Nephron progenitor cell (in vitro differentiated cells): ENCODE measurements around the gene PDE8A.

Source experiments
- DNase-seq: peaks from one replicate; pipeline ENCODE4 v3.0.0; 2021
- H3K27ac Mint-ChIP-seq: 2 replicates; pipeline ENCODE4 v1.8.0; 2021; ENCODE audit warnings: mild to moderate bottlenecking, moderate library complexity, mixed read lengths
- H3K27me3 Mint-ChIP-seq: 2 replicates; pipeline ENCODE4 v1.8.0; 2021; ENCODE audit warnings: mild to moderate bottlenecking, low read depth, mixed read lengths; ENCODE audit not compliant: poor library complexity
- H3K36me3 Mint-ChIP-seq: 2 replicates; pipeline ENCODE4 v1.8.0; 2021; ENCODE audit warnings: low read depth, mixed read lengths
- H3K4me1 Mint-ChIP-seq: 2 replicates; pipeline ENCODE4 v1.8.0; 2021; ENCODE audit warnings: mixed read lengths
- H3K4me3 Mint-ChIP-seq: 2 replicates; pipeline ENCODE4 v1.8.0; 2021; ENCODE audit warnings: mild to moderate bottlenecking, moderate library complexity, mixed read lengths
- H3K9me3 Mint-ChIP-seq: 2 replicates; pipeline ENCODE4 v1.8.0; 2021; ENCODE audit warnings: mild to moderate bottlenecking, moderate library complexity, mixed read lengths
- TF ChIP-seq, protein P1 (sequence below): fragments of 200-600 bp; sonication (generic); IDR thresholded peaks from 2 replicates; pipeline ENCODE4 v1.5.0; 2021; ENCODE audit warnings: antibody characterized with exemption

The PDE8A gene

DNA sequence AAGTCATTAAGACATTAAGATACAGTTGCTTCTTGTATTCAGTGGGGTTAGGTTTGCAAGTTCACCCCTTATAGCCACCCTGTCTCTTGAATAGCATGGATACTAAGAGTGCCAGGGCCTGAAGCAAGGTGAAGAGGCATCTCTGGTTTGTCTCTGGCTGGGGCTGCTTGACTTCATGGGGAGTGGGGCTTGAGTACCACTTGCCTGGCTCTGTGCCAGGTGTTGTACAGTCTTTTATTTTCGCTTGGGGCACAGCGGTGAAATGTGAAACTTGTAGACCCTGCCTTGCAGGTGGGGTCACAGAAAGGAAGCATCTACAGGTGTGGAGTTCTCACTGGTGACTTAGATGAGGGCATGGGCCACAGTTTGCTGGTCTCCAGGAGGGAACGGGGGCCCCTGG, 152.1 kb downstream of the PDE8A start:
- Mint-ChIP-seq H3K27me3 (peaks cover 7% of the 10 kb centered on the region), H3K4me3 (no peak overlapping the region), H3K27ac (no peak overlapping the region), H3K4me1 (peaks cover 17% of the 10 kb centered on the region), H3K9me3 (peaks cover 23% of the 10 kb centered on the region), H3K36me3 (peaks cover 41% of the 10 kb centered on the region)
- no peak for DNase-seq
- TF ChIP-seq, protein P1, sequence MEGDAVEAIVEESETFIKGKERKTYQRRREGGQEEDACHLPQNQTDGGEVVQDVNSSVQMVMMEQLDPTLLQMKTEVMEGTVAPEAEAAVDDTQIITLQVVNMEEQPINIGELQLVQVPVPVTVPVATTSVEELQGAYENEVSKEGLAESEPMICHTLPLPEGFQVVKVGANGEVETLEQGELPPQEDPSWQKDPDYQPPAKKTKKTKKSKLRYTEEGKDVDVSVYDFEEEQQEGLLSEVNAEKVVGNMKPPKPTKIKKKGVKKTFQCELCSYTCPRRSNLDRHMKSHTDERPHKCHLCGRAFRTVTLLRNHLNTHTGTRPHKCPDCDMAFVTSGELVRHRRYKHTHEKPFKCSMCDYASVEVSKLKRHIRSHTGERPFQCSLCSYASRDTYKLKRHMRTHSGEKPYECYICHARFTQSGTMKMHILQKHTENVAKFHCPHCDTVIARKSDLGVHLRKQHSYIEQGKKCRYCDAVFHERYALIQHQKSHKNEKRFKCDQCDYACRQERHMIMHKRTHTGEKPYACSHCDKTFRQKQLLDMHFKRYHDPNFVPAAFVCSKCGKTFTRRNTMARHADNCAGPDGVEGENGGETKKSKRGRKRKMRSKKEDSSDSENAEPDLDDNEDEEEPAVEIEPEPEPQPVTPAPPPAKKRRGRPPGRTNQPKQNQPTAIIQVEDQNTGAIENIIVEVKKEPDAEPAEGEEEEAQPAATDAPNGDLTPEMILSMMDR: no peak

DNA sequence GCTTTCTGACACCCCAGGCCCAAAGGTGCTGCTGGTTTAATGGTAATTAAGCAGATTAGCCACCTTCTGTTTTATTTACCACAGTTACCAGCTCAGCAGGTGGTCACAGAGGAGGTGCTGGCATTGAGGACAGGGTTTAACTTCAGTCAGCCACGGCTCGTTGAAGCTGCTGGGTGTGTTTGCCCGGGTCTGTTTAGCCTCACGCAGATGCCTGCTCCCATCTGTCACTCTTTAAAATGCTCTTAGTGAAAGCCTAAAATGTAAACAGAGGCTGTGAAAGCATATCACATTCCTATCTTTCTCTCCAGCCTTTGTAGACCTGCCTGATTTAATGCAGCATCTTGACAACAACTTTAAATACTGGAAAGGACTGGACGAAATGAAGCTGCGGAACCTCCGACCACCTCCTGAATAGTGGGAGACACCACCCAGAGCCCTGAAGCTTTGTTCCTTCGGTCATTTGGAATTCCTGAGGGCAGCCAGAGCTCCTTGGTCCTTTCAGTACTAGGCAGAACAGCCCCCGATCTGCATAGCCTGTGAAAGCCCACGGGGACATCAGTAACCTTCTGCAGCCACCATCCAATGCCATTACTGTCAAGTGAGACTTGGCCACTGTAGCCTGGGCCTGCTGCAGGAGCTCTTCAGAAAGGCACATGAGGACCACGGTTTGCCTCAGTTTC, 156.0 kb downstream of the PDE8A start:
- TF ChIP-seq, protein P1: no peak
- H3K4me3 Mint-ChIP-seq: no peak overlapping the region
- DNase-seq: no peak
- H3K4me1 Mint-ChIP-seq: peaks cover 27% of the 10 kb centered on the region
- peaks cover 10% of the 10 kb centered on the region for H3K27me3 Mint-ChIP-seq
- peaks cover 12% of the 10 kb centered on the region for H3K36me3 Mint-ChIP-seq
- no peak overlapping the region for H3K27ac Mint-ChIP-seq
- peaks cover 9% of the 10 kb centered on the region for H3K9me3 Mint-ChIP-seq

DNA sequence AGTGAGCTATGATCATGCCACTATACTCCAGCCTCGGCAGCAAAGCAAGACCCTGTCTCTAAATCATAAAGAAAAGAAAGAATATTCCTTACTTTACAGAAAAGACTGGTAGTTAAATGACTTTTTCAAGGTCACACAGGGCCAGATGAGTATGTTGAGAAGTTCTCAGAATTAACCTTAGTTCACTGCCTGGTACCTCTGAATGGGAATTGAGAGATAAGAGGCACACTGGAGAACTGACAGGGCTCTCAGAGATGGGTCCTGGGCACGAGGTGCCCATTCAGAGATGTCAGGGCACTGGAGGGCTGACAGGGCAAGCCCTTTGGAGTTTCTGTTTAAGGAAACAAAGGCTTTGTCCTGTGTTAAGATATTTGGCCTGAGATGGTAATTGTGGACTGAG, 157.7 kb downstream of the PDE8A start:
- Mint-ChIP-seq H3K27me3 (peaks cover 10% of the 10 kb centered on the region), H3K9me3 (no peaks in the 10 kb centered on the region), H3K4me1 (peaks cover 27% of the 10 kb centered on the region), H3K27ac (no peak overlapping the region), H3K4me3 (no peak overlapping the region), H3K36me3 (no peaks in the 10 kb centered on the region)
- TF ChIP-seq, protein P1: no peak
- DNase-seq: no peak

DNA sequence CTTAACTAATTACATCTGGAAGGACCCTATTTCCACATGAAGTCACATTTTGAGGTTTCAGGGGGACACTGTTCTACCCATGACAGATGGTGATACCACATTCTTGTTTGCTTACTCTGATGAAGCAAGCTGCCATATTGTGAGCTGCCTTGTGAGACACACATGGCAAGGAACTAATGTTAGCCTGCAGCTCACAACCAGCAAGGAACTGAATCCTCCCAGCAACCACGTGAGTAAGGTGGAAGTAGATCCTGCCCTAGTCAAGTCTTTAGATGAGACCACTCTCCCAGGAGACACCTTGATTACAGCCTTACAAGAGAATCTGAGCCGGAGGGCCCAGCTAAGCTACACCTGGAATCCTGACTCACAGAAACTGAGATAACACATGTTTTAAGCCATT, 160.1 kb downstream of the PDE8A start:
- no peak for DNase-seq
- no peak overlapping the region for H3K27ac Mint-ChIP-seq
- no peak overlapping the region for H3K4me3 Mint-ChIP-seq
- H3K9me3 Mint-ChIP-seq: no peaks in the 10 kb centered on the region
- TF ChIP-seq, protein P1: no peak
- H3K27me3 Mint-ChIP-seq: peaks cover 6% of the 10 kb centered on the region
- peaks cover 24% of the 10 kb centered on the region for H3K4me1 Mint-ChIP-seq
- no peaks in the 10 kb centered on the region for H3K36me3 Mint-ChIP-seq

DNA sequence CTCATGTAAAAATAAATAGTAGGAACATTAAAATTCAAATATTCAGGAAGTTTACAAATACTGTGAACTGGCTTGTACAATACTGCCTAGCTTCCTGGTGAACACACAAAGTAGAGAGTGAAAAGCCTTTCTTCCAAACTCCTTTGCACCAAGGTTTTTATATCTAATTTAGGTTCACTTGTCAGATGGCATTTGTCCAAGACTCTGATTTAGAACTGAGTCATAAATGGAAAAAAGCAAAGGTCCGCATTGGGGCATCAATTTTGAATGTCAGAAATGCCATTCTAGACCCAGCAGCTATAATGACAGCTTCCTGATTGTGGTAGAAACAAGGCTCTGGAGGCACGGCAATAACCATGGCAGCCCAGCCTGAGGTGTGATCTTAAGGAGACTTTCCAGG, 160.7 kb downstream of the PDE8A start:
- H3K4me3 Mint-ChIP-seq: no peak overlapping the region
- no peak overlapping the region for H3K27ac Mint-ChIP-seq
- no peaks in the 10 kb centered on the region for H3K36me3 Mint-ChIP-seq
- H3K9me3 Mint-ChIP-seq: no peaks in the 10 kb centered on the region
- no peak for DNase-seq
- H3K27me3 Mint-ChIP-seq: peaks cover 6% of the 10 kb centered on the region
- TF ChIP-seq, protein P1: no peak
- peaks cover 18% of the 10 kb centered on the region for H3K4me1 Mint-ChIP-seq

DNA sequence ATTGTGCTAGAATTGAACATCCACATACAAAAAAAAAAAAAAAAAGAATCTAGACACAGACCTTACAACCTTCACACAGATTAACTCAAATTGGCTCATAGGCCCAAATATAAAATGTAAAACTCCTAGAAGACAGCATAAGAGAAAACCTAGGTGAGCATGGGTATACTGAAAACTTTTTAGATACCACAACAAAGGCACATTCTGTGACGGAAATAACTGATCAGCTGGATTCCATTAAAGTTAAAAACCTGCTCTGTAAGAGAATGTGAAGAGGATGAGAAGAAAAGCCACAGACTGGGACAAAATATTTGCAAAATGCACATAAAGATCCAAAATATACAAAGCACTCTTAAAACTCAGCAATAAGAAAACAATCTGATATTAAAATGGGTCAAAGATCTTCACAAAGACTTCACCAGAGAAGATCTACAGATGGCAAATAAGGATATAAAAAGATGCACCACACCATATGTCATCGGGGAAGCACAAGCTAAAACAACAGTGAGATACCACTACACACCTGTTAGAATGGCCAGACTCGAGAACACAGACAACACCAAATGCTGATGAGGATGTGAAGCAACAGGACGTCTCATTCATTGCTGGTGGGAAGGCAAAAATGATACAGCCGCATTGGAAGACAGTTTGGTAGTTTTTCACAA, 167.9 kb downstream of the PDE8A start:
- Mint-ChIP-seq H3K9me3 (peaks cover 5% of the 10 kb centered on the region), H3K4me1 (peaks cover 18% of the 10 kb centered on the region), H3K27ac (no peak overlapping the region), H3K4me3 (no peak overlapping the region), H3K27me3 (peaks cover 14% of the 10 kb centered on the region), H3K36me3 (no peaks in the 10 kb centered on the region)
- DNase-seq: no peak
- TF ChIP-seq, protein P1: no peak
